SU-DHL-6 (cell line): ENCODE results near the gene SLCO3A1.

Experiments used
- H2AFZ ChIP-seq: fragments of 200-600 bp; sonication (generic); 2 replicates; pipeline ENCODE4 v1.6.1; 2014; ENCODE audit warnings: low read depth, mild to moderate bottlenecking, moderate library complexity, mixed read lengths, antibody characterized with exemption, low read length; ENCODE audit not compliant: severe bottlenecking
- H3F3A ChIP-seq: fragments of 200-600 bp; shearing (Covaris generic); 2 replicates; pipeline ENCODE4 v1.6.0; 2016; ENCODE audit warnings: antibody characterized with exemption, mild to moderate bottlenecking; ENCODE audit not compliant: insufficient read depth
- H3K27ac ChIP-seq: fragments of 200-600 bp; sonication (generic); 2 replicates; pipeline ENCODE4 v1.5.1; 2016; ENCODE audit warnings: low read depth, mild to moderate bottlenecking, low read length, moderate library complexity, mixed read lengths
- H3K27me3 ChIP-seq: fragments of 200-600 bp; sonication (generic), shearing (Covaris generic); 2 replicates; pipeline ENCODE4 v1.6.0; 2014; ENCODE audit warnings: mild to moderate bottlenecking, low read length
- H3K36me3 ChIP-seq: fragments of 200-600 bp; sonication (generic); 2 replicates; pipeline ENCODE4 v1.6.1; 2014; ENCODE audit warnings: mild to moderate bottlenecking, low read length, mixed read lengths
- H3K4me2 ChIP-seq: fragments of 300-600, 200-600 bp; shearing (Covaris generic), sonication (generic); 2 replicates; pipeline ENCODE4 v1.6.0; 2014; ENCODE audit warnings: low read length, low read depth, mild to moderate bottlenecking; ENCODE audit not compliant: poor library complexity, severe bottlenecking
- H3K4me3 ChIP-seq: fragments of 200-600 bp; sonication (generic); 2 replicates; pipeline ENCODE4 v1.5.1; 2014; ENCODE audit warnings: antibody characterized with exemption, low read length, mild to moderate bottlenecking, mixed read lengths; ENCODE audit not compliant: insufficient read depth, poor library complexity, severe bottlenecking
- H3K79me2 ChIP-seq: fragments of 200-600 bp; sonication (generic); 2 replicates; pipeline ENCODE4 v1.6.1; 2014; ENCODE audit warnings: mild to moderate bottlenecking, low read length, moderate library complexity; ENCODE audit not compliant: insufficient read depth
- H3K9ac ChIP-seq: fragments of 200-600 bp; sonication (generic); 2 replicates; pipeline ENCODE4 v1.7.0; 2014; ENCODE audit warnings: mild to moderate bottlenecking, low read length
- H3K9me2 ChIP-seq: fragments of 200-600 bp; sonication (generic); replicated peaks from 2 replicates; pipeline ENCODE4 v1.6.1; 2014; ENCODE audit warnings: low read length; ENCODE audit not compliant: insufficient read depth
- H3K9me3 ChIP-seq: fragments of 200-600 bp; sonication (generic); 2 replicates; pipeline ENCODE4 v1.6.1; 2014; ENCODE audit warnings: low read length, mixed read lengths; ENCODE audit not compliant: insufficient read depth
- H4K20me1 ChIP-seq: fragments of 200-600 bp; sonication (generic); 2 replicates; pipeline ENCODE4 v1.6.1; 2014; ENCODE audit warnings: low read depth, mild to moderate bottlenecking, antibody characterized with exemption, low read length, moderate library complexity, mixed read lengths
- EZH2phosphoT487 ChIP-seq: fragments of 200-600 bp; sonication (generic), shearing (Covaris generic); conservative IDR thresholded peaks from 2 replicates; pipeline ENCODE4 v1.6.1; 2018; ENCODE audit warnings: mild to moderate bottlenecking, antibody characterized with exemption, low read length, moderate library complexity, mixed read lengths
- TF ChIP-seq, protein P1 (sequence below): fragments of 200-600 bp; sonication (generic); IDR thresholded peaks from one replicate; pipeline ENCODE4 v1.5.1; 2017; ENCODE audit warnings: antibody characterized with exemption, mild to moderate bottlenecking, low read length, moderate library complexity; ENCODE audit not compliant: insufficient read depth, poor library complexity, severe bottlenecking

SLCO3A1 gene

DNA sequence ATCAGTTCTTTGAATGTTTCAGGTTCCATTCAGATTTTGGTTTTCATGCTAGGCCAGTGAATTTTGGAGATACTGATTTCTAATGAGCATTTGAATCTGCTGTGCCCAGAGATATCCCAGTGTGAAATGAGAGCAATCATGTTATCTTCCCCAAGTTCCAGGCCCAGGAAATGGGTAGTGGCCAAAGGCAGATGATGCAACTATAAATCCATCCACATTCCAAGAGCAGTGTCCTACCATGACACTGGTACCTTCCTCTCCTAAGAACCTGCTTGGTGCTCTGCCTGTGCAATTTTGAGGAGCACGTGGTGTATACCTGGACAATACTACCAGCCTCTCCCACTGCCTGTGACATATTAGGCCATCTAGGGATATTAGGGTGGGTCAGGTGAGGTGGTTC lies 186.8 kb downstream of the SLCO3A1 start:
- no peak overlapping the region for H3K9ac ChIP-seq
- no peaks in the 10 kb centered on the region for H3F3A ChIP-seq
- no peaks in the 10 kb centered on the region for H3K79me2 ChIP-seq
- H4K20me1 ChIP-seq = no peaks in the 10 kb centered on the region; the same call in 1 of the 2 replicates
- H3K27me3 ChIP-seq = no peaks in the 10 kb centered on the region
- TF ChIP-seq EZH2phosphoT487 = no peak
- TF ChIP-seq, protein P1, sequence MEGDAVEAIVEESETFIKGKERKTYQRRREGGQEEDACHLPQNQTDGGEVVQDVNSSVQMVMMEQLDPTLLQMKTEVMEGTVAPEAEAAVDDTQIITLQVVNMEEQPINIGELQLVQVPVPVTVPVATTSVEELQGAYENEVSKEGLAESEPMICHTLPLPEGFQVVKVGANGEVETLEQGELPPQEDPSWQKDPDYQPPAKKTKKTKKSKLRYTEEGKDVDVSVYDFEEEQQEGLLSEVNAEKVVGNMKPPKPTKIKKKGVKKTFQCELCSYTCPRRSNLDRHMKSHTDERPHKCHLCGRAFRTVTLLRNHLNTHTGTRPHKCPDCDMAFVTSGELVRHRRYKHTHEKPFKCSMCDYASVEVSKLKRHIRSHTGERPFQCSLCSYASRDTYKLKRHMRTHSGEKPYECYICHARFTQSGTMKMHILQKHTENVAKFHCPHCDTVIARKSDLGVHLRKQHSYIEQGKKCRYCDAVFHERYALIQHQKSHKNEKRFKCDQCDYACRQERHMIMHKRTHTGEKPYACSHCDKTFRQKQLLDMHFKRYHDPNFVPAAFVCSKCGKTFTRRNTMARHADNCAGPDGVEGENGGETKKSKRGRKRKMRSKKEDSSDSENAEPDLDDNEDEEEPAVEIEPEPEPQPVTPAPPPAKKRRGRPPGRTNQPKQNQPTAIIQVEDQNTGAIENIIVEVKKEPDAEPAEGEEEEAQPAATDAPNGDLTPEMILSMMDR = no peak
- no peak overlapping the region for H2AFZ ChIP-seq
- no peak overlapping the region for H3K4me2 ChIP-seq
- no peaks in the 10 kb centered on the region for H3K36me3 ChIP-seq
- no peak overlapping the region for H3K4me3 ChIP-seq
- no peak overlapping the region for H3K27ac ChIP-seq
- H3K9me2 ChIP-seq = no peaks in the 10 kb centered on the region
- H3K9me3 ChIP-seq = no peaks in the 10 kb centered on the region

DNA sequence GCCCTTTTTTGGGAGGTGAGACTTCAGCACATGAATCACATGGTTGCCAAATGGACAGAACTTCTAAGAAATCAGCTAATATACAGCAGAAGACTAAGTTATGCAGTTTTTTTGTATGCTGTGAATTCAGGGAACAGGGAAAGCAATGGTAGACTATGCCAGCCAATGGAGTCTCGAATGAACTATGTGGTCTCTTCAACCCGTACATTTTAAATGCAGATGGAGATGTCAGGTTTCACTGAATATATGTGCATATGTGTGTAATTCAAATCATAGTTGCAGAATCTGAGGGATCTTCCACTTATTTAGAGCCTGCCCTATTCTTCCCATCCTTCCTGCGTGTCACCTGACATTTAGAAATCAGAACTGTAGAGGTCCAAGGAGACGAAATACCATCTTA lies 187.9 kb downstream of the SLCO3A1 start:
- H3K9ac ChIP-seq = no peak overlapping the region
- TF ChIP-seq, protein P1 = no peak
- H3K79me2 ChIP-seq = no peaks in the 10 kb centered on the region
- peaks cover 4% of the 10 kb centered on the region; the same call in 1 of the 2 replicates for H4K20me1 ChIP-seq
- no peaks in the 10 kb centered on the region for H3F3A ChIP-seq
- no peak overlapping the region for H3K4me3 ChIP-seq
- no peaks in the 10 kb centered on the region for H3K9me2 ChIP-seq
- H2AFZ ChIP-seq = no peak overlapping the region
- no peaks in the 10 kb centered on the region for H3K36me3 ChIP-seq
- no peak overlapping the region for H3K27ac ChIP-seq
- no peak overlapping the region for H3K4me2 ChIP-seq
- no peaks in the 10 kb centered on the region for H3K27me3 ChIP-seq
- H3K9me3 ChIP-seq = no peaks in the 10 kb centered on the region

- H3K27me3 ChIP-seq = no peaks in the 10 kb centered on the region
- no peaks in the 10 kb centered on the region for H3K9me3 ChIP-seq
- no peaks in the 10 kb centered on the region for H3K79me2 ChIP-seq
- H4K20me1 ChIP-seq = peaks cover 8% of the 10 kb centered on the region
- H3K9ac ChIP-seq = no peak overlapping the region
- TF ChIP-seq, protein P1 = no peak
- no peak for TF ChIP-seq EZH2phosphoT487
- no peak overlapping the region for H3K27ac ChIP-seq
- H3K9me2 ChIP-seq = no peaks in the 10 kb centered on the region
- no peak overlapping the region for H3K4me3 ChIP-seq
- H2AFZ ChIP-seq = no peak overlapping the region
- no peak overlapping the region for H3K4me2 ChIP-seq
- H3K36me3 ChIP-seq = no peaks in the 10 kb centered on the region
- H3F3A ChIP-seq = no peaks in the 10 kb centered on the region
Observed at GRCh38 chr15:92043283-92043682, 189.8 kb downstream of the SLCO3A1 start.
